K562 treated with DMSO at 1 percent for 12 hours (cell line): Measurements from ENCODE around the gene NDUFB10. TPM values are rescaled to one million over a fixed set of nuclear protein-coding genes. Genes with fewer than 3 reads are reported as not detected.

Source experiments
- total RNA-seq: library from RNA; unstranded; fragments of 300-600 nt; gene quantifications from 2 replicates; pipeline ENCODE4 v1.2.3, GENCODE V29; 2022; ENCODE audit not compliant: insufficient read depth

NDUFB10 gene
- 209 and 233 TPM in 2 replicates for total RNA-seq

GRCh38 chr16:1959269-1960039 is at the start of gene NDUFB10:
NDUFB10 (plus strand) TSS chr16:1959538; CDS start chr16:1959625, 87 bp downstream.

GRCh38 chr16:1918351-1919326 is 40.7 kb upstream of the NDUFB10 start, which contains the start of gene HS3ST6:
HS3ST6 (minus strand) TSS chr16:1918415; CDS start chr16:1918323, 92 bp downstream.

GRCh38 chr16:1942810-1943726 is 16.3 kb upstream of the NDUFB10 start, which contains the start of gene MSRB1:
MSRB1 (minus strand) TSS chr16:1943199; CDS start chr16:1943156, 43 bp downstream.

GRCh38 chr16:1964506-1965395 is 5.4 kb downstream of the NDUFB10 start, which contains the start of gene RPS2:
RPS2 (minus strand) TSS chr16:1964826; CDS start chr16:1964625, 201 bp downstream.

GRCh38 chr16:1966460-1966859 is 7.1 kb downstream of the NDUFB10 start, which contains the start of gene RNF151:
RNF151 (plus strand) TSS chr16:1966856; CDS start chr16:1966882, 26 bp downstream.

GRCh38 chr16:1971796-1972489 is 12.6 kb downstream of the NDUFB10 start, which contains the start of gene TBL3:
TBL3 (plus strand) TSS chr16:1972053; CDS start chr16:1972165, 112 bp downstream.

GRCh38 chr16:1981398-1981836 is 22.1 kb downstream of the NDUFB10 start, which contains the start of gene NOXO1:
NOXO1 (minus strand) TSS chr16:1981469; CDS start chr16:1981179, 290 bp downstream.

GRCh38 chr16:1983544-1984346 is 24.4 kb downstream of the NDUFB10 start, which contains the start of gene GFER:
GFER (plus strand) TSS chr16:1984193; CDS start chr16:1984219, 26 bp downstream.

GRCh38 chr16:1989209-1990100 is 30.1 kb downstream of the NDUFB10 start, which contains the start of gene SYNGR3:
SYNGR3 (plus strand) TSS chr16:1989970; CDS start chr16:1990103, 133 bp downstream.

GRCh38 chr16:2009791-2010510 is 50.6 kb downstream of the NDUFB10 start, which contains the start of gene ZNF598:
ZNF598 (minus strand) TSS chr16:2009821.

Other genes with a start within 250 kb of the NDUFB10 start
- 55.4 and 83.8 TPM in 2 replicates for gene NME3, start 188.0 kb upstream of the NDUFB10 start, total RNA-seq
- gene EME2, start 186.7 kb upstream of the NDUFB10 start, total RNA-seq = 3.5 and 11.1 TPM in 2 replicates
- 170 and 217 TPM in 2 replicates for gene MRPS34, start 186.4 kb upstream of the NDUFB10 start, total RNA-seq
- 80.4 and 89.8 TPM in 2 replicates for gene SPSB3, start 177.0 kb upstream of the NDUFB10 start, total RNA-seq
- 119 and 185 TPM in 2 replicates for gene NUBP2, start 176.6 kb upstream of the NDUFB10 start, total RNA-seq
- gene IGFALS, start 165.8 kb upstream of the NDUFB10 start, total RNA-seq = 0.51 TPM in 1 of 2 replicates, not detected in the other
- 87.9 and 95.5 TPM in 2 replicates for gene HAGH, start 132.7 kb upstream of the NDUFB10 start, total RNA-seq
- gene FAHD1, start 132.3 kb upstream of the NDUFB10 start, total RNA-seq = 22.3 and 24.5 TPM in 2 replicates
- gene MEIOB, start 87.4 kb upstream of the NDUFB10 start, total RNA-seq = 35.2 and 61.4 TPM in 2 replicates
- not detected in 2 replicates for gene HS3ST6, start 41.1 kb upstream of the NDUFB10 start, total RNA-seq
- gene MSRB1, start 16.3 kb upstream of the NDUFB10 start, total RNA-seq = 142 and 157 TPM in 2 replicates
- gene RPL3L, start 4.8 kb upstream of the NDUFB10 start, total RNA-seq = not detected in 2 replicates
- gene RPS2, start 5.3 kb downstream of the NDUFB10 start, total RNA-seq = 6,317 and 9,099 TPM in 2 replicates
- 1.3 TPM in 1 of 2 replicates, not detected in the other for gene RNF151, start 7.3 kb downstream of the NDUFB10 start, total RNA-seq
- 37.2 and 53.2 TPM in 2 replicates for gene TBL3, start 12.5 kb downstream of the NDUFB10 start, total RNA-seq
- gene NOXO1, start 21.9 kb downstream of the NDUFB10 start, total RNA-seq = 0.89 TPM in 1 of 2 replicates, not detected in the other
- 46.5 and 60.5 TPM in 2 replicates for gene GFER, start 24.7 kb downstream of the NDUFB10 start, total RNA-seq
- gene SYNGR3, start 30.4 kb downstream of the NDUFB10 start, total RNA-seq = 24.1 and 36.4 TPM in 2 replicates
- 71.6 and 98.5 TPM in 2 replicates for gene ZNF598, start 50.3 kb downstream of the NDUFB10 start, total RNA-seq
- 1.8 and 4.4 TPM in 2 replicates for gene NPW, start 60.2 kb downstream of the NDUFB10 start, total RNA-seq
- gene NHERF2, start 67.4 kb downstream of the NDUFB10 start, total RNA-seq = 16.0 and 31.4 TPM in 2 replicates
- gene NTHL1, start 88.3 kb downstream of the NDUFB10 start, total RNA-seq = 17.7 and 38.6 TPM in 2 replicates
- 37.3 and 67.9 TPM in 2 replicates for gene TSC2, start 88.4 kb downstream of the NDUFB10 start, total RNA-seq
- gene PKD1, start 176.4 kb downstream of the NDUFB10 start, total RNA-seq = 55.0 and 106 TPM in 2 replicates
- 1.5 and 6.2 TPM in 2 replicates for gene RAB26, start 189.1 kb downstream of the NDUFB10 start, total RNA-seq
- 69.7 and 97.4 TPM in 2 replicates for gene TRAF7, start 196.2 kb downstream of the NDUFB10 start, total RNA-seq
- 1.6 and 3.2 TPM in 2 replicates for gene CASKIN1, start 237.1 kb downstream of the NDUFB10 start, total RNA-seq
- 57.4 and 63.7 TPM in 2 replicates for gene MLST8, start 245.9 kb downstream of the NDUFB10 start, total RNA-seq